Fibroblast of the aortic adventitia (primary cell): ENCODE data around the gene HSD17B2. TPM values are rescaled to one million over a fixed set of nuclear protein-coding genes. Genes with fewer than 3 reads are reported as not detected.

Source experiments
- DNase-seq: peaks from one replicate; pipeline ENCODE4 v3.0.0-alpha.2; 2010; ENCODE audit warnings: low read depth
- H3K4me3 ChIP-seq: 2 replicates; pipeline ENCODE4 v1.5.1; 2011; ENCODE audit warnings: low read depth, mild to moderate bottlenecking, control low read depth, low read length, moderate library complexity
- total RNA-seq: library from RNA; depleted of rRNA; stranded (reverse); fragments of >200 nt; gene quantifications from 2 replicates; pipeline ENCODE4 v1.2.3, GENCODE V29; 2012; ENCODE audit warnings: low replicate concordance
- TF ChIP-seq, protein P1 (sequence below): IDR thresholded peaks from 2 replicates; pipeline ENCODE4 v1.5.1; 2011; ENCODE audit warnings: mild to moderate bottlenecking, low read length, control low read depth, inconsistent platforms; ENCODE audit not compliant: insufficient read depth

The HSD17B2 gene
- total RNA-seq, 1 donor: 0.09 TPM

DNA sequence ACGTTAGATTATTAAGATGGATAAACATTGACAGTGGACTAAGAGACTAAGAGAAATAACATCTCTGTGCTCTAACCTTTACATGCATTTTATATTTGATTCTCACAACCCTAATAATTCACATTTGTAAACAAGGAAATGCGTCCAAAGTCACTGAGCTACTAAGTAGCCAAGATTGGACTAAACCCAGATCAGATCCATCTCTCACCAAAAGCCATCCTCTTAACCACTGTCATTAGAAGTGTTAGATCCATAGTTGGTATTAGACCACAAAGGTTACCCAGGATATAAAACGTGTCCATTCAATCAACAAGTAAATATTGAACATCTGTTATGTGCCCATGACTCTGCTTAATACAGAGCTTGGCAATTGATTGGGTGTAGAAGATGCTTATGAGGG lies 5.2 kb downstream of the HSD17B2 start:
- TF ChIP-seq, protein P1, sequence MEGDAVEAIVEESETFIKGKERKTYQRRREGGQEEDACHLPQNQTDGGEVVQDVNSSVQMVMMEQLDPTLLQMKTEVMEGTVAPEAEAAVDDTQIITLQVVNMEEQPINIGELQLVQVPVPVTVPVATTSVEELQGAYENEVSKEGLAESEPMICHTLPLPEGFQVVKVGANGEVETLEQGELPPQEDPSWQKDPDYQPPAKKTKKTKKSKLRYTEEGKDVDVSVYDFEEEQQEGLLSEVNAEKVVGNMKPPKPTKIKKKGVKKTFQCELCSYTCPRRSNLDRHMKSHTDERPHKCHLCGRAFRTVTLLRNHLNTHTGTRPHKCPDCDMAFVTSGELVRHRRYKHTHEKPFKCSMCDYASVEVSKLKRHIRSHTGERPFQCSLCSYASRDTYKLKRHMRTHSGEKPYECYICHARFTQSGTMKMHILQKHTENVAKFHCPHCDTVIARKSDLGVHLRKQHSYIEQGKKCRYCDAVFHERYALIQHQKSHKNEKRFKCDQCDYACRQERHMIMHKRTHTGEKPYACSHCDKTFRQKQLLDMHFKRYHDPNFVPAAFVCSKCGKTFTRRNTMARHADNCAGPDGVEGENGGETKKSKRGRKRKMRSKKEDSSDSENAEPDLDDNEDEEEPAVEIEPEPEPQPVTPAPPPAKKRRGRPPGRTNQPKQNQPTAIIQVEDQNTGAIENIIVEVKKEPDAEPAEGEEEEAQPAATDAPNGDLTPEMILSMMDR: no peak
- no peak for DNase-seq
- no peak overlapping the region for H3K4me3 ChIP-seq

GRCh38 chr16:82041542-82041941 lies 6.5 kb downstream of the HSD17B2 start:
- no peak overlapping the region for H3K4me3 ChIP-seq
- no peak for DNase-seq
- TF ChIP-seq, protein P1: no peak

- no peak overlapping the region for H3K4me3 ChIP-seq
- TF ChIP-seq, protein P1: no peak
- no peak for DNase-seq
Measured at GRCh38 chr16:82042144-82042543, 7.1 kb downstream of the HSD17B2 start.

GRCh38 chr16:82042846-82043245 lies 7.8 kb downstream of the HSD17B2 start:
- no peak overlapping the region for H3K4me3 ChIP-seq
- TF ChIP-seq, protein P1: no peak
- DNase-seq: no peak

GRCh38 chr16:82043680-82044584 lies 8.9 kb downstream of the HSD17B2 start:
- DNase-seq: peak; percentile 68
- TF ChIP-seq, protein P1: no peak

GRCh38 chr16:82044585-82044911 lies 9.5 kb downstream of the HSD17B2 start:
- no peak for DNase-seq
- H3K4me3 ChIP-seq: no peak overlapping the region
- TF ChIP-seq, protein P1: no peak

More at GRCh38 chr16:82043680-82044584, 8.9 kb downstream of the HSD17B2 start:
- H3K4me3 ChIP-seq: no peak overlapping the region
